Ishikawa (cell line): ENCODE results near the gene GDF15.

Experiments
- CREB1 ChIP-seq: IDR thresholded peaks from 2 replicates; pipeline ENCODE4 v1.6.1; 2012; ENCODE audit warnings: low read depth
- EP300 ChIP-seq: IDR thresholded peaks from 2 replicates; pipeline ENCODE4 v1.6.1; 2012; ENCODE audit warnings: borderline replicate concordance
- RAD21 ChIP-seq: IDR thresholded peaks from 2 replicates; pipeline ENCODE4 v1.6.1; 2012; ENCODE audit warnings: low read depth
- TEAD4 ChIP-seq: IDR thresholded peaks from 2 replicates; pipeline ENCODE4 v1.6.1; 2012
- YY1 ChIP-seq: IDR thresholded peaks from 2 replicates; pipeline ENCODE4 v1.6.1; 2012; ENCODE audit warnings: low read depth

GRCh38 chr19:18420930-18421329 lies 35.0 kb downstream of the GDF15 start:
- TF ChIP-seq YY1 (no peak), EP300 (no peak), CREB1 (no peak), RAD21 (no peak), TEAD4 (no peak)
